T-helper 1 cell treated with Interleukin-12 subunit alpha and Interleukin-12 subunit beta and Interleukin-4 antibody, amounts not matched to agents 30 μg/mL and 1 μg/mL, for 36 hours (primary cell): ENCODE data around the gene C1orf52.
"Not testable (repeated sequence)": the region's sequence is repeated elsewhere in the genome, so short reads cannot be mapped to it uniquely, and the experiment has no call there.

Experiments
- H3K27ac Mint-ChIP-seq: one replicate; pipeline ENCODE4 v1.8.0; 2021; ENCODE audit warnings: mild to moderate bottlenecking, mixed read lengths
- H3K27me3 Mint-ChIP-seq: one replicate; pipeline ENCODE4 v1.8.0; 2021; ENCODE audit warnings: low read depth, mixed read lengths
- H3K36me3 Mint-ChIP-seq: one replicate; pipeline ENCODE4 v1.8.0; 2021; ENCODE audit warnings: low read depth, mixed read lengths
- H3K4me1 Mint-ChIP-seq: one replicate; pipeline ENCODE4 v1.8.0; 2021; ENCODE audit warnings: low read depth, mixed read lengths
- H3K4me3 Mint-ChIP-seq: one replicate; pipeline ENCODE4 v1.8.0; 2021; ENCODE audit warnings: mild to moderate bottlenecking, moderate library complexity, mixed read lengths
- H3K9me3 Mint-ChIP-seq: one replicate; pipeline ENCODE4 v1.8.0; 2021; ENCODE audit warnings: mixed read lengths

The C1orf52 gene

GRCh38 chr1:85268801-85269585, 9.5 kb upstream of the C1orf52 start:
- H3K4me1 Mint-ChIP-seq, result peaks cover 29% of the 10 kb centered on the region
- peaks cover 43% of the 10 kb centered on the region for H3K36me3 Mint-ChIP-seq
- no peaks in the 10 kb centered on the region for H3K27me3 Mint-ChIP-seq
- no peak overlapping the region for H3K4me3 Mint-ChIP-seq
- no peak overlapping the region for H3K27ac Mint-ChIP-seq
- no peaks in the 10 kb centered on the region for H3K9me3 Mint-ChIP-seq

GRCh38 chr1:85267313-85267712, 7.9 kb upstream of the C1orf52 start:
- Mint-ChIP-seq H3K36me3 (peaks cover 33% of the 10 kb centered on the region), H3K4me1 (peaks cover 16% of the 10 kb centered on the region), H3K9me3 (no peaks in the 10 kb centered on the region), H3K27me3 (no peaks in the 10 kb centered on the region), H3K27ac (no peak overlapping the region), H3K4me3 (no peak overlapping the region)

DNA sequence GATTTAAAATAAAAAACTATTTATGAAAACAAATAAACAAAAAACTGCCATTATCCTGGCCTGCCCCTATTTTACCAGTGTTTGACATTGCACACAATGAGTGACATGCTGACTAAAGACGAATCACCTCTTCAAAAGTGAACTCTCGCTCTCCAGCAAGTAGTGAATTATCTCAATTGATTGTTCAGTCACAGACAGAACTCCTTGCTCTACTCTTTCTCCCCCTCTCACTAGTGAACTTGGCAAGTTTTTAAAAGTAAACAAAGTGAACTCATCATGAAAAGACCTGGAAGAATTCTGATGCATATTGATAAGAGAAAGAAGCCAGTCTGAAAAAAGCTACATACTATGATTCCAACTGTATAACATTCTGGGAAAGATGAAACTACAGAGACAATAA, 4.7 kb upstream of the C1orf52 start:
- no peak overlapping the region for H3K4me3 Mint-ChIP-seq
- H3K9me3 Mint-ChIP-seq, result no peaks in the 10 kb centered on the region
- H3K4me1 Mint-ChIP-seq, result peaks cover 10% of the 10 kb centered on the region
- no peak overlapping the region for H3K27ac Mint-ChIP-seq
- H3K36me3 Mint-ChIP-seq, result peaks cover 22% of the 10 kb centered on the region
- no peaks in the 10 kb centered on the region for H3K27me3 Mint-ChIP-seq

- Mint-ChIP-seq H3K9me3 (no peaks in the 10 kb centered on the region), H3K27me3 (no peaks in the 10 kb centered on the region), H3K4me3 (no peak overlapping the region), H3K27ac (no peak overlapping the region), H3K36me3 (peaks cover 24% of the 10 kb centered on the region), H3K4me1 (peaks cover 13% of the 10 kb centered on the region)
Measured at GRCh38 chr1:85262985-85263384, 3.5 kb upstream of the C1orf52 start.

DNA sequence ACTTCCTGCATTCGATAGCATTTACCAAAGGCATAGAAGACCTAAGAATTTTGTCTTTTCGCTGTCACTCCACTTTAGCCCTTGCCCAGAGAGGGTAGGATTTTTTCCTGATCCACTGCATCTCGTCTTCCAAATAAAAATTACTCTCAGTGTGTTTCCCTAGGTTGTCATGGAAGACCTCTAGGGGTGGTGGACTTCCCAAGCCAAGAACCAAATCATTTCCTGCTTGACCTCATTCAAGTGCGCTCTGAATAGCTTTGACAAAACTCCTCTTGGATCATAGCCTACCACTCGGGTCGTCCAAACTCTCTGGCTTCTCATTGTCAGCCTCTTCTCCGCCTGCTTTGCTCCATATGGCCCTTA, 431 bp upstream of the C1orf52 start:
- Mint-ChIP-seq H3K27me3 (no peaks in the 10 kb centered on the region), H3K27ac (peak overlapping the region; percentile 69), H3K4me3 (peak overlapping the region; percentile 96), H3K4me1 (peaks cover 30% of the 10 kb centered on the region), H3K36me3 (peaks cover 36% of the 10 kb centered on the region), H3K9me3 (no peaks in the 10 kb centered on the region)

DNA sequence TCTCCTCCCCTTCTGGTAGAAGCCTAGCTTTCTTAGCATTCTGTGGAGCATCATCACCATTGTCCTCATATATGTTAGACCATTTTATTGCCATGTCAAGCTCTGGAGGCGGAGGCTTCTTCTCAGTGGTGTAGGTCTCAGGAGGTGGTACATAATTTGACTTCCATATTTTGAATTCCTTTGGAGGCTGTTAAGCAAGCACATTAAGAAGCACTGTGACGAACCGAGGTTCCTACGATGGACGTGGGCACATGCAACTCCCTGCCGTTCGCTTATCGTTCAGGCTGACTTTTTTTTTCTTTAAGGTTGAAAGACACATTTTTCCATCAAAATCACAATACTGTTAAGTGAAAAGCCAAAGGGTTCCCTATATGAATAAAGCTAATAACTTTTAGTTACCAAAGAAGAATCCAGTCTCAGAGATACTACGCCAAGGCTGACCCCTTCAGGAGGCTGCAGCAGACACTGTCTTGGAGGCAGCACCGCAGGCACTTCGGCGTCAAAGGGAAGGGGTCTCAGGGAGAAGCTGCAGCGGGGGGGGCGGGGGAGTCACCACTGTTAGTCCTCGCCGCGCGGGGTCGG, 835 bp downstream of the C1orf52 start:
- no peaks in the 10 kb centered on the region for H3K9me3 Mint-ChIP-seq
- H3K27me3 Mint-ChIP-seq, result no peaks in the 10 kb centered on the region
- H3K36me3 Mint-ChIP-seq, result peaks cover 33% of the 10 kb centered on the region
- peak overlapping the region; percentile 96 for H3K4me3 Mint-ChIP-seq
- H3K27ac Mint-ChIP-seq, result peak overlapping the region; percentile 92
- peaks cover 33% of the 10 kb centered on the region for H3K4me1 Mint-ChIP-seq

- H3K4me1 Mint-ChIP-seq, H3K27ac Mint-ChIP-seq, H3K4me3 Mint-ChIP-seq, H3K9me3 Mint-ChIP-seq, H3K27me3 Mint-ChIP-seq: not testable (repeated sequence)
- peaks cover 21% of the 10 kb centered on the region for H3K36me3 Mint-ChIP-seq
Measured at GRCh38 chr1:85249042-85249441, 10.4 kb downstream of the C1orf52 start.

DNA sequence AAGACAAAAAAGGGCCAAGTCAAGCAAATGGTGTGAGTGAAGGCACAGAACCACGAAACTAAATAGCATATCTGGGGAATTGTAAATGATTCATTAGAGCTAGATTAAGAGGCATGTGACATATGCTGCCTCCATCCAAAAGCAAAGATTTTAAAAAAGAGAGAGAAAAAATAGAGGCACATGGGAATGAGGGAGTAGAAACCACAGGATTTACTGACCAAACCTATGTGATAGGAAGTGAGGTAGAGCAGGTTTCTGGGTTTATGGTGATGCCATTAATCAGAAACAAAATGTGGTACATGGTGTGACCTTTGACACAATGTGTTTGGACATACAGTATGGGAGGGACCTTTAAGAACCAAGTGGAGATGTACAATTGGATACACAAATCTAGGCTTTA, 13.6 kb downstream of the C1orf52 start:
- Mint-ChIP-seq H3K4me3 (no peak overlapping the region), H3K9me3 (peaks cover 3% of the 10 kb centered on the region), H3K4me1 (peaks cover 4% of the 10 kb centered on the region), H3K27me3 (no peaks in the 10 kb centered on the region), H3K36me3 (peaks cover 16% of the 10 kb centered on the region), H3K27ac (no peak overlapping the region)

- no peak overlapping the region for H3K4me3 Mint-ChIP-seq
- peaks cover 11% of the 10 kb centered on the region for H3K36me3 Mint-ChIP-seq
- H3K27me3 Mint-ChIP-seq, result no peaks in the 10 kb centered on the region
- peaks cover 3% of the 10 kb centered on the region for H3K9me3 Mint-ChIP-seq
- no peak overlapping the region for H3K27ac Mint-ChIP-seq
- H3K4me1 Mint-ChIP-seq, result peaks cover 8% of the 10 kb centered on the region
Measured at GRCh38 chr1:85245456-85245855, 14.0 kb downstream of the C1orf52 start.

- H3K9me3 Mint-ChIP-seq, result peaks cover 2% of the 10 kb centered on the region
- no peak overlapping the region for H3K4me3 Mint-ChIP-seq
- H3K27me3 Mint-ChIP-seq, result no peaks in the 10 kb centered on the region
- H3K4me1 Mint-ChIP-seq, result peaks cover 9% of the 10 kb centered on the region
- peaks cover 3% of the 10 kb centered on the region for H3K36me3 Mint-ChIP-seq
- peak overlapping the region; percentile 10 for H3K27ac Mint-ChIP-seq
Measured at GRCh38 chr1:85244271-85245061, 15.0 kb downstream of the C1orf52 start.

DNA sequence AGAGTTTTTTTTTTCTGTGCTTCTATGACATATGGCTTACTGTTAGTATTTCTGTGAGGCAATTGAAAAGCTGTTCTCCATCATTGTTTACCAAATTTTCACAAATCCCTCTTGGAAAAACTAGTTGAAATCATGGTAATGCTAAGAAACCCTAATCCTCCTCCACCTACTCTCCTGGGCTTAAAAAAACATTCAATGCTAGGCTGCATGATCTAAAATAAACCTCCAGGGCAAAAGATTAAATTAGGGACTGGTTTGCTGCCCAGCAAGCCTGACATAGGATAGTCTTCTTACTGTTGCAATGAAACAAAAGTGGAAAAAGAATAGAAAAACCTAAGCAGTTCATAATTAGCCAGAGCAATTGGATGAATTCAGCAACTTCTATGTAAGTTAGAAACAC, 16.1 kb downstream of the C1orf52 start:
- H3K4me1 Mint-ChIP-seq, result peaks cover 9% of the 10 kb centered on the region
- H3K27ac Mint-ChIP-seq, result no peak overlapping the region
- H3K9me3 Mint-ChIP-seq, result no peaks in the 10 kb centered on the region
- H3K27me3 Mint-ChIP-seq, result no peaks in the 10 kb centered on the region
- no peak overlapping the region for H3K4me3 Mint-ChIP-seq
- H3K36me3 Mint-ChIP-seq, result peaks cover 2% of the 10 kb centered on the region

- Mint-ChIP-seq H3K27ac (peak overlapping the region; percentile 9), H3K9me3 (no peaks in the 10 kb centered on the region), H3K27me3 (peaks cover 8% of the 10 kb centered on the region), H3K4me3 (no peak overlapping the region), H3K36me3 (peaks cover 2% of the 10 kb centered on the region), H3K4me1 (peaks cover 9% of the 10 kb centered on the region)
Measured at GRCh38 chr1:85240643-85241042, 18.8 kb downstream of the C1orf52 start.

- H3K9me3 Mint-ChIP-seq, result no peaks in the 10 kb centered on the region
- H3K4me3 Mint-ChIP-seq, result no peak overlapping the region
- peaks cover 2% of the 10 kb centered on the region for H3K36me3 Mint-ChIP-seq
- H3K27ac Mint-ChIP-seq, result peak overlapping the region; percentile 9
- H3K4me1 Mint-ChIP-seq, result peaks cover 9% of the 10 kb centered on the region
- H3K27me3 Mint-ChIP-seq, result peaks cover 8% of the 10 kb centered on the region
Measured at GRCh38 chr1:85240174-85240601, 19.3 kb downstream of the C1orf52 start.

- Mint-ChIP-seq H3K9me3 (no peaks in the 10 kb centered on the region), H3K4me3 (no peak overlapping the region), H3K4me1 (peaks cover 9% of the 10 kb centered on the region), H3K27ac (no peak overlapping the region), H3K36me3 (peaks cover 2% of the 10 kb centered on the region), H3K27me3 (peaks cover 8% of the 10 kb centered on the region)
Measured at GRCh38 chr1:85237613-85238012, 21.8 kb downstream of the C1orf52 start.
